Bone marrow (tissue), 2 donors: ENCODE measurements around the gene CDH6.

ENCODE experiments used
- DNase-seq, 2 donors: peaks; one replicate each; lab custom pipeline; 2025; lab: John Stamatoyannopoulos, UW

CDH6 gene

GRCh38 chr5:31193591-31194467 is at the start of gene CDH6:
Gene CDH6 (plus strand): TSS chr5:31193686. CDS start chr5:31267474, 73,788 bp downstream.
- no peak for DNase-seq

DNA sequence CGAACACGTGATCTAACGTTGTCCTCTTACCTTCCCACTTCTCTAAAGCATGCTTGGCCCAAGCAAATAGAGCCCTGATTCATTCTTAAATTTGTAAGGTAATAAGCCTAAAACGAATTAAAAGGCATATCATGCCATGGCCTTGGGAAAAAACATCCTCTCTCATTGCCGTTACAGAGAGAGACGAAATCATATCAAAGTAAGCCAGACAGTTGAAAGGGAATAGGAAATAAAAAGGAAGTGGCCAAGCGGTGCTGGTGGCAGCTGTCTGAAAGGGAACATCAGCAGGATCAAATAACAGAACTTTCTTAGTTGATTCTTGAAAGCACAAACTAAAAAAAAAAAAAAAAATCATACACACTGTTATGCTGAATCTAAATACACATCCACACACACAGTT is 49.1 kb upstream of the CDH6 start:
- DNase-seq: no peak

- DNase-seq: no peak
Measured at GRCh38 chr5:31148959-31149475, 44.5 kb upstream of the CDH6 start.

- no peak for DNase-seq
Measured at GRCh38 chr5:31153521-31153920, 40.0 kb upstream of the CDH6 start.

- DNase-seq: no peak
Measured at GRCh38 chr5:31156631-31157160, 36.8 kb upstream of the CDH6 start.

GRCh38 chr5:31157720-31158119 is 35.8 kb upstream of the CDH6 start:
- no peak for DNase-seq

- DNase-seq: no peak
Measured at GRCh38 chr5:31158686-31159085, 34.8 kb upstream of the CDH6 start.

- no peak for DNase-seq
Measured at GRCh38 chr5:31161781-31162181, 31.7 kb upstream of the CDH6 start.

DNA sequence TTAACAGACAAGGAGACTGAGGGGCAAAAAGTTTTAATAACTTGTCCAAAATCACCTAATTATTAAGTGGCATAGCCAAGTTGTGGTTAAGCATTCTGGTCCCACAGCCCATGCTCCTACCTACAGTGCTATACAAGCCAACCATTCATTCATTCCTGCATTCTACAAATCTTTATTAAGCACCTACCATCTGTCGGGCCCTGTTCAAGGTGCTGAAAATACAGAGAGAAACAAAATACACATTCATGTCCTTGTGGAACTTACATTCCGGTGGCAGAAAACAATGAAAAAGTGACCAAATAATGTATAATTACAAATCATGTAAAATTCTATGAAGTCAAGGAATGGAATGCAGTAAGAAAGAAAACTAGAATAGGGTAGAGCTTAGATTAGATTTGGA is 27.8 kb upstream of the CDH6 start:
- DNase-seq: no peak

- no peak for DNase-seq
Measured at GRCh38 chr5:31169379-31169778, 24.1 kb upstream of the CDH6 start.

DNA sequence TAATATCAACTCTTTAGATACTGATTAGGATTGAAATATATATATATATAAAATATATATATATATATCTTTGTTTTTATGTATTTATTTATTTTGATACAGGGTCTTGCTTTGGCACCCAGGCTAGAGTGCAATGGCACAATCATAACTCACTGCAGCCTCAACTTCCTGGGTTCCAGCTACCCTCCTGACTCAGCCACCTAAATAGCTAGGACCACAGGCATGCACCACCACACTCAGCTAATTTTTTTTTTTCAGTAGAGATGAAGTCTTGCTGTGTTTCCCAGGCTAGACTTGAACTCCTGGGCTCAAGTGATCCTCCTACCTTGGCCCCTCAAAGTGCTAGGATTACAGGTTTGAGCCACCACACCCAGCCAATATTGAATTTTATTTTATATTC is 20.6 kb upstream of the CDH6 start:
- DNase-seq: no peak

- no peak for DNase-seq
Measured at GRCh38 chr5:31173614-31174013, 19.9 kb upstream of the CDH6 start.

GRCh38 chr5:31181376-31181987 is 12.0 kb upstream of the CDH6 start:
- DNase-seq: no peak

DNA sequence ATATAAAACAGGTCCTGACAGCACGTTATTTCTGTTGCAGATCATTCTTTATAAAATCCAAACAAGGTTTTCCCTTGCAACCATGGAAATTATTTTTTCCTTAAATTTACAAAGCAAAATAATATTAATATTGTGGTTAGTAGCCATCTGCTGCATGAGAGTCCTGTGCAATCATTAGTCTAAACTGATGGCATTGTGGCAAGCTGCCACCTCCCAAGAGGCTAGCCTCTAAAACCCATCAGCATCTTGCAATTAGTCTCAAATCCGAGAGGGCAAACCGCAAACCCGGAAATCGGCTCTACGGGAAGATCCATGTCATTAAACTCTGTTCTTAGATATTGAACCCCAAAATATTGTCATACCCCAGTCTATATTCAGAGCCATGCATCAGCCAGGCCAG is 11.3 kb upstream of the CDH6 start:
- DNase-seq: no peak

DNA sequence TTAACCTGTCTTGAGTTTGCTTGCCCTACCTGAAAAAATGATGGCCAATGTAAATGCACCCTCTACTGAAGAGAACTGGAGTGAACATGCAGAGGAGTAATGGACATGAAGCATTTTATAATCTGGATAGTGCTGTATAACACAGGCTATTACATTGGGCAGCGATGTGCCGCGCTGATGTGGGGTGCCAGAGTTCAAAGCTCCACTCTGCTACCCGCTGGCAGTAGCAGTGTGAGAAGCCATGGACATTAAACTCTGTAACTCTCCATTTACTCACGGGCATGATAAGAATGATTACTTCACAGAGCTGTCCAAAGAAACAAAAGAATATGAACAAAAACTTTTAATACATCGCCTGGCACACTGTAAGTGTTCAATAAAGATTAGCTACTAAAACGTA is 7.5 kb upstream of the CDH6 start:
- DNase-seq: no peak

DNA sequence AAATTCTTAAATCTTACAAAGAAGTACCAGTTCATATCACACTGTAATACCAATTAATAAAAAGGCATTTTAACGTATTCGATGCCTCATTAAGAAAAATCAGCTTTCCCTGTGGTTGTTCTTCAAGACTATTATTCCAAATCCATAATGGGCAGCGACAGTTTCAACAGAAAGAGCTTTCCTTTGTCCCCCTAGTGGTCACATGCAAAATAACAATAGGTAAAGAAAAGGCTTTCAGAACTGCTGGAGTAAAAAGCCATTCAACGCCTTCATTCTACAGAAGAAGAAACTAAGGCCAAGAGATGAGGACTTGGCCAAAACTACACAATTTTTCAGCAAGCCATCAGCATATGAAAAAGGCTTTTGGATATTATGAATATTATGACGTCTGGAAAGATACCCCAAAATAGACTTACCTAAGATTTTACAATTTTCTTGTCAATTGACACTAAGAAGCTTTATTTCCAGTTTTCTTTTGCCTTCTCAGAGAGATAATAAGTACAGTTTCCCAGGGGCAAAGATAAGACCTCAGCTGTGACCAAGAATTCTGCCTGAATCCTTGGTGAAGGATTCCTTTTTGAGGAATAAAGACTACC is 6.7 kb upstream of the CDH6 start:
- no peak for DNase-seq

DNA sequence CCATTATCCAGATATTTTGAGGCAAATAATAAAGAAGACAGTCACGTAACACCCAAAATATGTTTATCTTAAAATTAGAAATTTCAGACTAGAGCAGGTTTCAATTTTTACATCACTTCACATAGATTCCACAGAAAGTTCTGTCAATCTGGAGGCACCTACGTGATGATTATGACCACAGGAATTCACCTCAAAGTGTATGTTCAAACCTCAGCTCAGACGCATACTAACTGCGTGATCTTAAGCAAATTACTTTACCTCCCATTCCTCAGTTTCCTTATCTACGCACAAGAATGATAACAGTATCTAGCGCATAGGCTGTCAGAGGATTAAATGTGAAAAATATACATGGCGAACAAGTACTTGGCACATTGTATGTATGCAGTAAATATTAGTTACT is 5.9 kb upstream of the CDH6 start:
- no peak for DNase-seq

GRCh38 chr5:31192442-31192841 is 1.0 kb upstream of the CDH6 start:
- DNase-seq: no peak

- no peak for DNase-seq
Measured at GRCh38 chr5:31193116-31193515, 370 bp upstream of the CDH6 start.

DNA sequence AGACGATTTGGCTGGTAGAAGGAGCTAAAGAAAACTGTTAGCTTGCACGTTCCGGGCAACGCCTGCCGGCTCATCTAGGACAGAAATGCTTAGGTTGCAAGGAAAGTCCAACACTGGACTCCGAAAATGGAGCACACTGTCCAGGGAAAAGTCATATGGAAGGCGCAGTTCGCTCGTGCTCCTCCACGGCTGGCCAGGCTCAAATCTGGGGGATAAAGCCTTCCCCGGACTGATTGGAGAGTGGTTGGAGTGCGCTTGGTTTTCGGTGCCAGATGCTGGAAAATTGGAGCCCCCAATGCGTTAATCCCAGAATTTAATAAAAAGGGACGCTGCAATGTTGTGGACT is 955 bp downstream of the CDH6 start:
- no peak for DNase-seq

DNA sequence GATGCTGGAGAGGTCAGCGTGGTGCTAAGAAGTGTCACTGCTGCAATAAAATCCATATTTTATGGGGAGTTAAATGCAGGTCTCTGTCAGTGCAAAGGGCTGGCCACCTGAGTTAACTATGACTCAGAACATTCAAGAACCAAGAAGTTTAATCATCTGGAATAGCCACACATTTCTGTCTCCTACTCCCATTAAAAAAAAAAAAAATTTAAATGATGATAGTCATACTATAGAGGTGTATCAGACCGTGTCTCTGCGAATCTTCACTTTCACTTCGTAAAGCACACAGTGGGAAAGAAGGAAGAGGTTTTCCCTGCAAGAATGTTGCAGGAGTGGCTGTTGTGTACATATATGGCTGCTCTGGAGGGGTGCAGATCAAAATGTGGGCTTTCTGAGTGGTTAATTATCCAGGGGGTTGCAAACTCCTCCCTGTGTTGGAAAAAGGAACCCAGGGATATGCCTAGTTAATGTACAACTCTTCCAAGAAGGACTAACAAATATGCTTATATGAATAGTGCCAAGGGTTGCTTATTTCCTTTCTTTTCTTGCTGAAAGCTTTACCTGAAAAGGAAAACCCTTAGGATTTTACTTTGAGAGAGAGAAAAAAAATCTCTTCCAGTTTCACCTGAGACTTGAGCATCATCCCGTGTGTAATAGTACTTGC is 1.5 kb downstream of the CDH6 start:
- DNase-seq: no peak

DNA sequence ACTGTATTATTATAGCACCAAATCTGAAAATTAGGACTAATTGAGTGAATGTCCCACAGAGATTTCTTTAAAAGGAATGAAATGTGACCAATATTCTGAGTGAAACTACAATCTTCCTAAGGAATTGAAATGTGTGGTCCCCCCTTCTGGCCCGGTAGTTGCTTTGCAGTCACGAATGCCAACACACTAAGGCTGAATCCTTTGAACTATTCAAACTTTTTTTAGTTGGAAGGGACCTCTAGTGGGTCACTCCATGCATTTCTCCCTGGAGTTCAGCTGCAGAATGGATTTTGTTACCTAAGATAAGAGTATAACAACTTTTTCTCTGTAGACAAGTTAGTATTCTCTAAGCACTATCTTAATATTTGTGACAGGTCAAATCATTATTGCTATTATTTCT is 2.8 kb downstream of the CDH6 start:
- no peak for DNase-seq
